Ishikawa (cell line): ENCODE data around the gene TMEM79.

Experiments
- CREB1 ChIP-seq: IDR thresholded peaks from 2 replicates; pipeline ENCODE4 v1.6.1; 2012; ENCODE audit warnings: low read depth
- EP300 ChIP-seq: IDR thresholded peaks from 2 replicates; pipeline ENCODE4 v1.6.1; 2012; ENCODE audit warnings: borderline replicate concordance
- MAX ChIP-seq: IDR thresholded peaks from 2 replicates; pipeline ENCODE4 v1.6.1; 2012
- NFIC ChIP-seq: IDR thresholded peaks from 2 replicates; pipeline ENCODE4 v1.6.1; 2012
- TAF1 ChIP-seq: IDR thresholded peaks from 2 replicates; pipeline ENCODE4 v1.6.1; 2012; ENCODE audit warnings: low read depth, mild to moderate bottlenecking
- TCF12 ChIP-seq: IDR thresholded peaks from 2 replicates; pipeline ENCODE4 v1.6.1; 2012; ENCODE audit warnings: low read depth
- USF1 ChIP-seq: IDR thresholded peaks from 2 replicates; pipeline ENCODE4 v1.6.1; 2012
- YY1 ChIP-seq: IDR thresholded peaks from 2 replicates; pipeline ENCODE4 v1.6.1; 2012; ENCODE audit warnings: low read depth
- ZBTB7A ChIP-seq: IDR thresholded peaks from 2 replicates; pipeline ENCODE4 v1.6.1; 2012; ENCODE audit warnings: low read depth

TMEM79 gene

GRCh38 chr1:156338180-156338976, 54.3 kb downstream of the TMEM79 start, which contains the start of the genes CCT3 and TSACC:
Gene CCT3, minus strand, starts transcription at chr1:156338292. Its CDS starts 108 bp downstream, at chr1:156338184.
Gene TSACC, plus strand, starts transcription at chr1:156338526. Its CDS starts 1,232 bp downstream, at chr1:156339758.
- TF ChIP-seq CREB1 (peak; percentile 69), YY1 (peak; percentile 82), ZBTB7A (no peak), EP300 (no peak), TAF1 (peak; percentile 88), TCF12 (peak; percentile 40), MAX (peak; percentile 91), NFIC (peak; percentile 83), USF1 (peak; percentile 61)
